NK-92 treated with Interleukin-12 subunit alpha and Interleukin-12 subunit beta, amount 100 ng/mL, for 24 hours (cell line): Measurements from ENCODE around the gene MYPN.
A peak's percentile ranks its signal among the peaks of the same experiment; 100 is the strongest.
"Not testable (repeated sequence)": the region's sequence is repeated elsewhere in the genome, so short reads cannot be mapped to it uniquely, and the experiment has no call there.

Source experiments
- DNase-seq: peaks from one replicate; lab custom pipeline; 2025; lab: John Stamatoyannopoulos, UW

The MYPN gene

DNA sequence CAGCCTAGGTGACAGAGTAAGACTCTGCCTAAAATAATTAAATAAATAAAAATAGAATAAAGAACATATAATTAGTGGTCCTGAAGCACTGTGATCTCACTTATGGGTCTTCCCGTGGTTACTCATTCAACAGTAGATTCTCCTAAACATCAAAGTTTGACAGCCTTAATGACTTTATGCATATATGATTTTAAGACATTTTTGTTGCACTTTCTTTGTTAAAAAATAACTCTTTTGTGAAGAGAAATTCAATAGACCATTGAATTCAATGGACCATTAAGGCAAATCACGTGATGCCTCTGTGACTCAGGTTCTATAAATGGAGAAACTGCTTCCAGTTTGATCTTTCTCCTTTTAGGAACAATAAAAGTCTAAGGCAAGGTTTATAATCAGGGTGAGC, 63.0 kb downstream of the MYPN start:
- no peak for DNase-seq

DNA sequence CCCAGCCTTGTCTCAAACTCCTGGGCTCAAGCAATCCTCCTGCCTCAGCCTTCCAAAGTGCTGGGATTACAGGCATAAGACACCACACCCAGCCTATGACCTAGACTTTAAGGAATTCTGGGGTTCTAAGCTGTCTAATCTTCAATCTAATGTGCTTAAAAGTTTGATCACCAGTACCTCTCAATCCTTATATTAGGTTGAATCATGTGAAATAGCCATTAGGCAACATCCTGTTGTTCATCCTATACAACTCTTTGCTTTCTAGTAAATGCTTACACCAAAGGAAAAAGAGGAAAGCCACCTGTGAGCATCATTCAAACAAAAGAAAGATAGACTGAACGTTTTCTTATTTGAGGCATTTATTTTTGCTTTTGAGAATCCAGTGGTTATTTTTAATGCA, 66.7 kb downstream of the MYPN start:
- DNase-seq, result no peak

DNA sequence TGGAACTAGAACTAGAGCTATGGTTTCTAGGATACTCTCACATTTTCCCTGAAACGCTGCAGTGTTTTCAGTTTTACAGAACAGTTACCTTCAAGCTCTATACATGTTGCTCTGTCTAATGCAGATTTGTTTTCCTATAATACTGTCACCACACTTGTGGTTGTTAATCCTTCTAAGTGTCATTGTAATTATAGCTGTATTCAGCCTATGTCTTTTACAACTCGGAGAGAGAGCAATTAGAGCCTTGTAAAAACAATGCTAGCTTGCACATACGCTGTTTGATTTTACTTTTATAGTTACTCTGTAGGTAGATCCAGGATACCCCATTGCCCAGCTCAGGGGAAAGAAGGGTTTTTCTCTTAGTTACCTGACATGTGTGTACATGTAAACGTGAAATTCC, 67.5 kb downstream of the MYPN start:
- no peak for DNase-seq

DNA sequence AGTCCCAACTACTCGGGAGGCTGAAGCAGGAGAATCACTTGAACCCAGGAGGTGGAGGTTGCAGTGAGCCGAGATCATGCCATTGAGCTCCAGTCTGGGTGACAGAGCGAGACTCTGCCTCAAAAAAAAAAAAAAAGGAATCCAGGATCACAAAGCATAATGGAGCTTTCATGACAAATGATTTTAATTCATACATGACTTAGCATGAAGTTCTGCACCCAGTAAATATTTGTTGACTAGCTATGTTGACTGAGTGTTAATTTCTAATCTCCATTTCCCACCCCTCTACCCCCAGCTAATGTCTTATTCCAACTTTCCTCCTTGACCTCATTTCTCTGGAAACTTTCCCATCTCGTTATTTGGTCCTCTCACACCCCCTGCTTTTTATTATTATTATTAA, 69.3 kb downstream of the MYPN start:
- no peak for DNase-seq

DNA sequence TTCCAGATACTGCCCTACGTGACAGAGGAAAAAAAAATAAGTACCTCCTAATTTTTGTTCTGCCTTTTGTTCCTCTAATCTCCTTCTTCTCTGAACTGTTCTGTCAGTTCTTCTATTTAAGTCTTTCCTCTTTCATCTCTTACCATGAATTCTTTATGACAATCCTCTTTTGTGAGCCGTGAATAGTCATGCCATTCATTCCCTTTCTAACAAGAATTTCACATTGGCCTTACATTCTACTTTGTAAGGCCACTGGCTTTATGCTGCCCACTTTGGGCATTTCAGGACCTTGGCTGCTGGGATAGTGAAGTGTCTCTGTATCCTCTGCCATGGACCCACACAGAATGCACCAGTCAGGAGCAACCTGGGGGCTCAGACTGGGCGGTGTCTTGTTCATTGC, 69.7 kb downstream of the MYPN start:
- DNase-seq, result no peak

DNA sequence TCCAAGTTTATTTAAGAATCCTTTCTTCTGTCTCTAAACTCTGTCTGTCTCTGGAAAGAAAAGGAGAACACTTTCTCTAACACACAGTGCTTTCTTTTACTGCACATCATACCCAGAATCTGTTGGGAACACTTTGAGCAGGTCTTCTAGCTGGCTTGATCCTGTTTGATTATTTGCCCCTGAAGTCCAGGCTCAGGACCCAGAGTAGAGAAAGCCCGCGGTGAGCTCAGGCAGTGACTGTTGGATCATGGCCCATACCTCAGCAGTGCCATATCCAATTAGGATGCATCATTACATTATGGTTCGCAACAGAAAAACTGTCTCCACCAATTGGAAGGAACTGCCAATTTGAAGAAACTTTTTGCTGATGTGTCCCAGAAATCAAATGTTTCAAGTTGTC, 71.2 kb downstream of the MYPN start:
- DNase-seq, result no peak

DNA sequence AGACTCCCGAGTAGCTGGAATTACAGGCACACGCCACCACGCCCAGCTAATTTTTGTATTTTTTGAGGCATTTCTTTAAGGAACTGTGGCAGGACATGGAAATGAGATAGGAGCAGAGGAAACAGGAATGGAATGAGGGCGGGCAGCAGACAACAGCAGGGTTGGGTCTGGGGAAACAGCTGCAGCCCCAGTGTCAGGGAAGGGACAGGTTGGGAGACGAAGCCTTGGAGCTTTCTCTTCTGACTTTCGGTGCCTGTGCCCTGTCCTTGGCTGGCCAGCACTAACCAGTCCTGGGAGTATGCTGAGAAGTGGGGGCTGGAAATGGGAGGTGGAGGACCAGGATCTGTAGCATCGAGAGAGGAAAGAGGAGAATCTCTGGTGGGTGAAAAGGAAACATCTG, 75.3 kb downstream of the MYPN start:
- DNase-seq, result no peak

DNA sequence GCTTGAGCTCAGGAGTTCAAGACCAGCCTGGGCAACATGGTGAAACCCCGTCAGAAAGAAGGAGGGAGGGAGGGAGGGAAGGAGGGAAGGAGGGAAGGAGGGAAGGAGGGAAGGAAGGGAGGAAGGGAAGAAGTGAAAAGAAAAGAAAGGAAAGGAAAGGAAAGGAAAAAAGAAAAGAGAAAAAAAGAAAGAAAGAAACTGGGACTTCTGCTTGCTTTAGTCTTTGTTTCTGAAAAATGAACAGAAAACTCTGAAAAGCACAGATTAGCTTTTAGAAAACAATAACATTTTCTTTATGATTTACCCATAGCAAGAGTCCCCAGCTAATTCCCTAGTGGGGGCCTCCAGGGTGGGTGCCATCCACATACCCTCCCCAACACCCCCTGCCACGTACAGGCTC, 75.8 kb downstream of the MYPN start:
- DNase-seq, result no peak

DNA sequence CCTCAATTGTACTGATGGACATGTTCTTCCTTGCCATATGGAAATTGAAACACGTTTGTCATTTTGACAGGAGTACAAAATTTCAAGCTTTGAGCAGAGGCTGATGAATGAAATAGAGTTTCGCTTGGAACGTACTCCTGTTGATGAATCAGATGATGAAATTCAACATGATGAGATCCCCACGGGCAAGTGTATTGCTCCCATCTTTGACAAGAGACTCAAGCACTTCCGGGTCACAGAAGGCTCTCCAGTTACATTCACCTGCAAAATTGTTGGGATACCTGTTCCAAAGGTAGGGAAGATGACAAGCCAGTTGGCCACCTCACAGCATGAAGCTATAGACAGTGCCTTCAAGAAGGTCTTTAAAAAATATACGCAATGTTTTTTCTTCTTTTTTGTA, 79.5 kb downstream of the MYPN start:
- no peak for DNase-seq

DNA sequence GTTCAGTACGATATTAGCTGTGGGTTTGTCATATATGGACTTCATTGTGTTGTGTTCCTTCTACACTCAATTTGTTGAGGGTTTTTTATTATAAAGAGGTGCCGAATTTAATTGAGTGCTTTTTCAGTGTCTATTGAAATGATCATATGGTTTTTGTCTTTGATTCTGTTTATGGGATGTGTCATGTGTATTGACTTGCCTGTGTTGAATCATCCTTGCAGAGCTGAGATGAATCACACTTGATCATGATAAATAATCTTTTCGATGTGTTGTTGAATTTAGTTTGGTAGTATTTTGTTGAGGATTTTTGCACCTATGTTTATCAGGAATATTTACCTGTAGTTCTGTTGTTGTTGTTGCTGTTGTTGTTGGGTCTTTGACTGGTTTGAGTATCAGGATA, 82.8 kb downstream of the MYPN start:
- no peak for DNase-seq

DNA sequence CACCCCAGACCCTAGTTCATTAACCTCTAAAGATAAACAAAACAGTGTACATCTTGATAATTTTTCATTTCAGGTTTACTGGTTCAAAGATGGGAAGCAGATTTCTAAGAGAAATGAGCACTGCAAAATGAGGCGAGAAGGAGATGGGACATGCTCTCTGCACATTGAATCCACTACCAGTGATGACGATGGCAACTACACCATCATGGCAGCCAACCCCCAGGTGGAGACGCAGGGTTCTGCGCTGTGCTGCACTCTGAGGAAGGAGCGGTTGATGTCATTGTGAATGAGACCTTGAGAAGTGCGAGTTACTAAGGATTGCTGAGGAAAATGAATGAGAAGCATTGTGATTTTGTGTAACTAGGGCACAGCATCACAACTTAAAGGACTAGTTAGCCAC, 85.0 kb downstream of the MYPN start:
- no peak for DNase-seq

DNA sequence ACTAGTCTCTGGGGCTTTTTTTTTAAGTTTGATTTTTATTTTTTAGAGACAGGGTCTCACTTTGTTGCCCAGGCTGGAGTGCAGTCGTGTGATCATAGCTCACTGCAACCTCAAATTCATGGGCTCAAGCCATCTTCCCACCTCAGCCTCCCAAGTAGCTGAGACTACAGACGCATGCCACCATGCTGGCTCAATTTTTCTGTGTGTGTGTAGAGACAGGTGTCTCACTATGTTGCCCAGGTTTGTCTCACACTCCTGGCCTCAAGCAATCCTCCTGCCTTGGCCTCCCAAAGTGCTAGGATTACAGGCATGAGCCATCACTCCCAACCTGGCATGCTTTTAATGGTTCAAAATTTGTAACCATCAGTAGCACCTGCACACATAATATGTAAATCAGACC, 86.5 kb downstream of the MYPN start:
- DNase-seq, result not testable (repeated sequence)

DNA sequence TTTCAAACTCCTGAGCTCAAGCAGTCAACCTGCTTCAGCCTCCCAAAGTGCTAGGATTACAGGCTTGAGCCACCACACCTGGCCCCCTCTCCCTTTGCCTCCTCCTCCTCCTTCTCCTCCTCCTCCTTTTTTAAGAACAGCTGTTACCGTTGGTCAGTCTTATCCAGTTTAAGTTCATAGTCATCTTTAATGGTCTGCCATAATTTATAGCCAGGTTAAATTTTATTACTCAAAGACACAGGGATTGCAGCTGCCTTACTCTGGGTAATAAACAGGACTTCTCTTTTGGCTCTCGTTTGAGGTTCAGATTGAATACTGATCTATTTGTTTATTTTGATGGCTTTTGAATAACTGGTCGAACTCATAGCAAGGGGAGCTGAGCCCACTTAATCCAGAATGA, 87.4 kb downstream of the MYPN start:
- no peak for DNase-seq

DNA sequence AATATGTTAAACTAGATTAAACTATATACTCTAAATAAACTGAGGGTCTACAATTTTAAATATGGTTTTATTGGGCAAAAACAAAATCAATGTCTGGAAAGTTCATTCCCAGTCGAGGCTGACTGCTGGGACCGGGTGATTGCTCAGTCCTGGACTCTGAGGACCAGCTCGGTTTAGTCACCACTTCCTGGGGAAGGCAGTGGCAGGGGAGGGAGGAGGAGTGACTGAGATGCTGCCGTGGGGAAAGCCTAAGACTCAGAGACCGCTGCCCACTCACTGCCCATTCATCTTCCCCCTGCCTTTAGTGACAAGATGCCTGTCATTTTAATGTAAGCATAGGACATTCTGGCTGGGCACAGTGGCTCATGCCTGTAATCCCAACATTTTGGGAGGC, 93.7 kb downstream of the MYPN start:
- DNase-seq, result peak; percentile 52

DNA sequence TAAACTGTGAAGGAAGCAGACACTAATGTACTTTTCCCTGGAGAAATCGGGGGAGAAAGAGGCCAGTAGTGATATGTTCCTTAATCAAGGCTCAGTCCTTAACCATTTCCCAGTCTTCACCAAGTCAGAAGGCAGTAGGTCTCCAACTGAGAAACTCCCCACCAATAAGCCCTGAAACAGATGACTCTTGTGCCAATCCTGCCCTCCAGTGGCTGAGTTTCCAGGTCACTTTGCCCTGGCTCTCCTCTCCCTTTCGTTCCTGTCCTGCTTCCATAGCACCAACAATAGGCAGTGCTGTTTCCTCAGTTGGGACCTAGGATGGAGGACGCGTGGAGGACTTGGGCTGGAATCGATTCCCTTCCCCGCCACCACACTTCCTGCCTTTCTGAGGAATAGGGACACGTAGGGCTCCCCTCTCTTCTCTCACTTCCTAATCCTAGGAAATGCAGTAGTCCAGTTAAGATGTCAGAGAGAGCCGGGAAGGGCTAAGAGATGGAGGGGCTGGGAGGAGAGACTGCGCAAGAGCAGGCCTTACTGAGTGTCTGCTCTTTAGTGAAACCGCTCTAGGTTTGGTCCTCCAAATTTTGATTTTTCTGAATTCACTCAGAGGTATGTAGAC, 99.2 kb downstream of the MYPN start:
- DNase-seq, result peak; percentile 31

DNA sequence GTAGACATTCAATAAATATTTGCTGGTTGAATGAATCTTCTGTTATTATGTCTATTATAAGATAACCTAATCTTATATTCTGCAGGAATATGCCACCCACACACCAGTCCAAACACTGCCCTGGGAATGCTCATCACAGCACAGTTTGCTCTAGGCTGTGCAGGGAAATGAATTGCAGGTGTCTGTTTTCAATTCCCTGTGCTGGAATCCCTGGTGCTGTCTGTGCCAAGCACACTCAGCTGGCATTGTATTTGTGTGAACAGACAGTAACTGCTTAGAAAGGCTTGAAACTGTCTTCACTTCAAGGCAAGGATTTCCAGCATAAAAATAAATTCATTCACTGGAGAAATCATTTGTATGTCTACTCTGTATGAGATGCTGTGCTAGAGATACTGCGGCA, 102.4 kb downstream of the MYPN start:
- no peak for DNase-seq

DNA sequence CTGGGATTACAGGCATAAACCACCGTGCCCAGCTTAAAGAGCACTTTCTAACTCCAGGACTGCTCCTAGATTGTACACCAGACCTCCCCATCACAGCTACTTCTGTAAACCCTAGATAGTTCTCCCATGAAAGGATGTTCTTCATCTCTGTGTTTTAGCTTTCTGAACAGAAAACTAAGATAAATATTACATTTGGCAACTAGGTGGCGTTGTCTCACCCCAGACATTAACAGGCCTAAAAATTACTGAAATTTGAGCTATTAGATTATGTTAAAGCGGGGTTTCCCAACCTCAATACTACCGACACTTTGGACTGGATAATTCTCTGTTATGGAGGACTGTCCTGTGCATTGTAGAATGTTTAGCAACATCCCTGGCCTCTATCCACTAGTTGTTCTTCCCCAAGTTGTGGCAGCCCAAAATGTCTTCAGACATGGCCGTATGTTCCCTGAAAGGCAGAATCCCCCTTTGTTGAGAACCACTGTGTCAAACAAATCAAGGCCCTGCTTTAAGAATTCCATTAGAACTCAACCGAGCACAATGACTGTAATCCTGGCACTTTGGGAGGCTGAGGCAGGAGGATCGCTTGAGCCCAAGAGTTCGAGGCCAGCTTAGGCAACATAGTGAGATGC, 103.5 kb downstream of the MYPN start:
- DNase-seq, result no peak

DNA sequence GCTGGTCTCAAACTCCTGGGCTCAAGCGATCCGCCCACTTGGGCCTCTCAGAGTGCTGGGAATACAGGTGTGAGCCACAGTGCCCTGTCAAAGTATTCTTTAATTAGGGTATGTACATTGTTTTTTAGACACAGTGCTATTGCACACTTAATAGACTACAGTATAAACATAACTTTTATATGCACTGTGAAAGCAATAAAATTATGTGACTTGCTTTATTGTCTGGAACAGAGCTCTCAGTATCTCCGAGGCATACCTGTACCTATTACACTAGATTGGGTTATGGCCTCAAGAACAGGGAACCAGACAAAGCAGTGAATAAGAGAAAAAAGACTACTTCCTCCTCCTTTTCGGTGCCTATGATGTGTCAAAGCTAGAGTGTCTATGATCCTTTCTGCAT, 109.5 kb downstream of the MYPN start:
- DNase-seq, result no peak

DNA sequence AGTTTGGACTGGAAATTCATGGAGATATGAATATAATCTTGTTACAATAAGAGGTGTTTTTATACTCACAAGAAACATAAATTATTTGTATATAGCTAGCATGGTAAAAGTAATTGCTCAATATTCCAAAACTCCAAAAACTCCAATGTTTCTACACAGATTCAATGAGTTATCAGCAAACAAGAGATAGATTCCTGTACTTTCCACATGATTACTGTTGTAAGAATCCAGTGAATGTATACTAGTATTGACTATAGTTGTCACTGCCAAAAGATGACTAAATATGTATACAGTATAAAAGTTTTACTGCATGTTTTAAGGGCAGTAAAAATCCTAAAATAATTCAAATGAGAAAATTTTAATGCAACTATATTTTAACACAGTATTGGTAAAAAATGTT, 111.9 kb downstream of the MYPN start:
- DNase-seq, result no peak

DNA sequence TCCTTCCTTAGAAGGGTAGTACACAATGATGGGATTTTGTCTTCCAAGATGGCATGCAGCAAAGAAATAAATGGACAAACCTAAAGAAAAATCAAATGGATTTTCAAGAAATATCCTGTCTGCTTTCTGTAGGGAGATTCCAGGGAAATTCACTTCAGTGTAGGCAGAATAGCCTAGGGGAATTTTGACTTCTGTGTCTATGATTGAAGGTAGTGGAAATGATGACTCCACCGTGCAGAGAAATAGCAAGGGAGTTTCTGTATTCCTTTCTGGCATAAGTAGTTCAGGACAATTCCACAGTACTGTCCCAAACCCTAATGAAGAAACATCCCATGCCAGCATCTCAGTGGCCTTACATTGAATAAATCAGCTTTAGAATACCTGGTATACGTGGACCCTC, 113.1 kb downstream of the MYPN start:
- DNase-seq, result no peak

DNA sequence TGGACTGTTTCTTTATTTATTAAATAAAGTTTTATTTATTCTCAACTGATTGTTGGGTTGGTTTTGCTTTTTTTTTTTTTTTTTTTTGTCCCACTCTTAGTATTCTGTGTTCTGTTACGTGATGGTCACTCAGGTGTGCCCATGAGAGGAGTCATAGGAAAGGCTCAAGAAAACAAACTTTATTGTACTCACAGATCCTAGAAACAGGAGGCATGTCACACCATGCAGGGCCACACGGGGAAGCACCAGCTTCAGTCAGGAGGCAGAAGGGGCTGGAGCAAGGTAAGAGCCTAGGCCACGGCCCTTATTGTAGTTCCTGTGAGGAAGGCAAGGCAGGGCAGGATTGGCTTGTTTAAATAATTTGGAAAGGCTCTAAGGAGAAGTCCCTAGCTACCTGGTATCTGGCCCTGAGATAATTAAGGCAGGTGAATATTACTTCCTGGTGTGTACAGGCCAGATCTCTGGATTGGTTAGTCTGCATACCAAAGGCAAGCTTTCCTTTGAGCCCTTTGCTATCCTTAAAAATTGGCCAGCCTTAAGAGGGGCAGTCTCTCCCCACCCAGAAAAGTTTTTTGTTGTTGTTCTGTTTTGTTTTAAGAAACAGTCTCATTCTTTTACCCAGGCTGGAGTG, 114.4 kb downstream of the MYPN start:
- DNase-seq, result no peak

DNA sequence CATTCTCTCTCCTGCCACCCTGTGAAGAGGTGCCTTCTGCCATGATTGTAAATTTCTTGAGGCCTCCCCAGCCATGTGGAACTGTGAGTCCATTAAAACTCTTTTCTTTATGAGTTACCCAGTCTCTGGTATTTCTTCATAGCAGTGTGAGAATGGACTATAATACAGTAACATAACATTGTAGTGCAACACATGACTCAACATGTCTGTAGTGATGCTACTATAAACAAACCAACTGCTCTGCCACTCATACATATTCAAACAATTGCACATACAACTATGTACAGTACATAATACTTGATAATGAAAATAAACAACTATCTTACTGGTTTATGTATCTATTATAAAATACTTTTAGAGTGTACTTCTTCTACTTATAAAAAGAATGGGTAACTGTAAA, 115.5 kb downstream of the MYPN start:
- no peak for DNase-seq

DNA sequence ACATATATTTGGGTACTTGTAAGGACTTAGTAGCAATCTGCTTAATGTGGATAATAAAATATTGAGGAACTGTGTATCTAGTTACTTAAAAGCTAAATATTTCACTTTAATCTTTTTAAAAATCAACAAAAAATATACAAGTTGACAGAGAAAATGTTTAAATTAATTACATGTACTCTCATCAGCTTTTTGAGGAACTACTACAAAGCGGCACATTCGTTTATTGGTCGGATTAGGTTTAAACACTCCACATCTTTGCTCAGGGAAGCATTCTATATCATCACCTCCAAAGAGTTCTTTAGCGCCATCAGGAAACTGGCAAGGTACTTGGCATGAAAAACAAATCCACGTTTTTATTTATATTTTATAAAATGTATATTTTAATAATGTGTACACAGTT, 121.0 kb downstream of the MYPN start:
- no peak for DNase-seq
